Testis (tissue), 2 donors: ENCODE data around the gene TTC28.
"Not testable (repeated sequence)": the region's sequence is repeated elsewhere in the genome, so short reads cannot be mapped to it uniquely, and the experiment has no call there.

ENCODE experiments used
- POLR2A ChIP-seq: fragments of 450-650 bp; IDR thresholded peaks from one replicate; pipeline ENCODE4 v1.6.1; 2017; ENCODE audit warnings: antibody characterized with exemption, mild to moderate bottlenecking, moderate library complexity
- TF ChIP-seq, protein P1 (sequence below), 3 experiments: fragments of 450-650 bp in 2 of 3; fragments of 200-600 bp in 1 of 3; sonication (generic) in 1 of 3; IDR thresholded peaks; one replicate each; pipeline ENCODE4 v1.5.1; 2016 to 2019; ENCODE audit warnings: antibody characterized with exemption in 3 of 3, mild to moderate bottlenecking in 2 of 3, moderate library complexity in 1 of 3

DNA sequence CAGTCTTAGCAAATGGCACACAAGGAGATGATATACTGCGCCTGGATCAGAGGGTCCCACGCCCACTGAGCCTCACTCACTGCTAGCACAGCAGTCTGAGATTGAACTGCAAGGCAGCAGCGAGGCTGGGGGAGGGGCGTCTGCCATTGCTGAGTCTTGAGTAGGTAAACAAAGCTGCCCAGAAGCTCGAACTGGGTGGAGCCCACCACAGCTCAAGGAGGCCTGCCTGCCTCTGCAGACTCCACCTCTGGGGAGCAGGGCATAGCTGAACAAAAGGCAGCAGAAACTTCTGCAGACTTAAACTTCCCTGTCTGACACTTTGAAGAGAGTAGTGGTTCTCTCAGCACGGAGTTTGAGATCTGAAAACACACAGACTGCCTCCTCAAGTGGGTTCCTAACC lies 470.2 kb downstream of the TTC28 start:
- TF ChIP-seq, protein P1, sequence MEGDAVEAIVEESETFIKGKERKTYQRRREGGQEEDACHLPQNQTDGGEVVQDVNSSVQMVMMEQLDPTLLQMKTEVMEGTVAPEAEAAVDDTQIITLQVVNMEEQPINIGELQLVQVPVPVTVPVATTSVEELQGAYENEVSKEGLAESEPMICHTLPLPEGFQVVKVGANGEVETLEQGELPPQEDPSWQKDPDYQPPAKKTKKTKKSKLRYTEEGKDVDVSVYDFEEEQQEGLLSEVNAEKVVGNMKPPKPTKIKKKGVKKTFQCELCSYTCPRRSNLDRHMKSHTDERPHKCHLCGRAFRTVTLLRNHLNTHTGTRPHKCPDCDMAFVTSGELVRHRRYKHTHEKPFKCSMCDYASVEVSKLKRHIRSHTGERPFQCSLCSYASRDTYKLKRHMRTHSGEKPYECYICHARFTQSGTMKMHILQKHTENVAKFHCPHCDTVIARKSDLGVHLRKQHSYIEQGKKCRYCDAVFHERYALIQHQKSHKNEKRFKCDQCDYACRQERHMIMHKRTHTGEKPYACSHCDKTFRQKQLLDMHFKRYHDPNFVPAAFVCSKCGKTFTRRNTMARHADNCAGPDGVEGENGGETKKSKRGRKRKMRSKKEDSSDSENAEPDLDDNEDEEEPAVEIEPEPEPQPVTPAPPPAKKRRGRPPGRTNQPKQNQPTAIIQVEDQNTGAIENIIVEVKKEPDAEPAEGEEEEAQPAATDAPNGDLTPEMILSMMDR (IDR thresholded peaks at IDR 0.05) = not testable (repeated sequence)
- not testable (repeated sequence) for TF ChIP-seq POLR2A
